ENCODE measurements around the gene GDF9.

The GDF9 gene

GRCh38 chr5:132866342-132867045 is at the start of gene GDF9, which contains the start of gene UQCRQ:
Gene GDF9 (minus strand): TSS chr5:132866469. CDS start chr5:132864533, 1,936 bp downstream.
Gene UQCRQ (plus strand): TSS chr5:132866642. CDS start chr5:132866882, 240 bp downstream.
- peak; percentile 100 for DNase-seq (ENCODE audit: low read depth)

GRCh38 chr5:132915681-132916080 is 49.4 kb upstream of the GDF9 start:
- DNase-seq (ENCODE audit: low read depth), result no peak

GRCh38 chr5:132909702-132910101 is 43.4 kb upstream of the GDF9 start:
- DNase-seq (ENCODE audit: low read depth), result no peak

- DNase-seq (ENCODE audit: low read depth), result no peak
Measured at GRCh38 chr5:132907161-132907560, 40.9 kb upstream of the GDF9 start.

GRCh38 chr5:132905938-132906337 is 39.7 kb upstream of the GDF9 start:
- no peak for DNase-seq (ENCODE audit: low read depth)

- no peak for DNase-seq (ENCODE audit: low read depth)
Measured at GRCh38 chr5:132901730-132902129, 35.5 kb upstream of the GDF9 start.

GRCh38 chr5:132901036-132901435 is 34.8 kb upstream of the GDF9 start:
- DNase-seq (ENCODE audit: low read depth), result no peak

- no peak for DNase-seq (ENCODE audit: low read depth)
Measured at GRCh38 chr5:132898094-132898493, 31.8 kb upstream of the GDF9 start.

- no peak for DNase-seq (ENCODE audit: low read depth)
Measured at GRCh38 chr5:132896685-132897084, 30.4 kb upstream of the GDF9 start.

GRCh38 chr5:132895719-132896305 is 29.5 kb upstream of the GDF9 start:
- no peak for DNase-seq (ENCODE audit: low read depth)

- DNase-seq (ENCODE audit: low read depth), result no peak
Measured at GRCh38 chr5:132890817-132891216, 24.5 kb upstream of the GDF9 start.

- DNase-seq (ENCODE audit: low read depth), result no peak
Measured at GRCh38 chr5:132889501-132889900, 23.2 kb upstream of the GDF9 start.

GRCh38 chr5:132887283-132887682 is 21.0 kb upstream of the GDF9 start:
- DNase-seq (ENCODE audit: low read depth), result no peak

- no peak for DNase-seq (ENCODE audit: low read depth)
Measured at GRCh38 chr5:132886064-132886823, 20.0 kb upstream of the GDF9 start.

- DNase-seq (ENCODE audit: low read depth), result no peak
Measured at GRCh38 chr5:132884548-132884947, 18.3 kb upstream of the GDF9 start.

GRCh38 chr5:132883261-132883834 is 17.1 kb upstream of the GDF9 start:
- DNase-seq (ENCODE audit: low read depth), result peak; percentile 52

- no peak for DNase-seq (ENCODE audit: low read depth)
Measured at GRCh38 chr5:132877938-132878337, 11.7 kb upstream of the GDF9 start.

- no peak for DNase-seq (ENCODE audit: low read depth)
Measured at GRCh38 chr5:132877466-132877865, 11.2 kb upstream of the GDF9 start.

GRCh38 chr5:132876020-132876759 is 9.9 kb upstream of the GDF9 start:
- DNase-seq (ENCODE audit: low read depth), result no peak

GRCh38 chr5:132873930-132874271 is 7.6 kb upstream of the GDF9 start:
- DNase-seq (ENCODE audit: low read depth), result no peak

GRCh38 chr5:132873119-132873929 is 7.1 kb upstream of the GDF9 start, which contains the start of gene LEAP2:
Gene LEAP2 (plus strand): TSS chr5:132873668. CDS start chr5:132873695, 27 bp downstream.
- DNase-seq (ENCODE audit: low read depth), result no peak

Data from stromal cell of bone marrow (primary cell).